Loucy (cell line): ENCODE measurements around the gene AP5B1.

Experiments
- H2AFZ ChIP-seq: fragments of 200-600 bp; sonication (generic); 2 replicates; pipeline ENCODE4 v1.6.0; 2016; ENCODE audit warnings: antibody characterized with exemption, mild to moderate bottlenecking, low read length, moderate library complexity
- H3F3A ChIP-seq: fragments of 200-600 bp; 2 replicates; pipeline ENCODE4 v1.6.0; 2016; ENCODE audit warnings: antibody characterized with exemption, low read depth, mild to moderate bottlenecking
- H3K27me3 ChIP-seq: fragments of 200-600 bp; sonication (generic); 2 replicates; pipeline ENCODE4 v1.6.1; 2014; ENCODE audit warnings: low read length, mild to moderate bottlenecking; ENCODE audit not compliant: insufficient read depth, poor library complexity, severe bottlenecking
- H3K36me3 ChIP-seq: fragments of 200-600 bp; sonication (generic); 2 replicates; pipeline ENCODE4 v1.6.1; 2016; ENCODE audit warnings: low read length; ENCODE audit not compliant: insufficient read depth
- H3K4me1 ChIP-seq: fragments of 200-600 bp; sonication (generic); 2 replicates; pipeline ENCODE4 v1.5.1; 2014; ENCODE audit warnings: low read length, mild to moderate bottlenecking; ENCODE audit not compliant: insufficient read depth, poor library complexity, severe bottlenecking
- H3K4me2 ChIP-seq: fragments of 200-600 bp; sonication (generic); 2 replicates; pipeline ENCODE4 v1.6.0; 2014; ENCODE audit warnings: antibody characterized with exemption, low read length, low read depth, mild to moderate bottlenecking; ENCODE audit not compliant: poor library complexity, severe bottlenecking
- H3K4me3 ChIP-seq: fragments of 200-600 bp; sonication (generic); 2 replicates; pipeline ENCODE4 v1.5.1; 2014; ENCODE audit warnings: low read length, mild to moderate bottlenecking, mixed read lengths; ENCODE audit not compliant: poor library complexity, severe bottlenecking
- H3K79me2 ChIP-seq: fragments of 200-600 bp; sonication (generic); 2 replicates; pipeline ENCODE4 v1.6.1; 2014; ENCODE audit warnings: low read length; ENCODE audit not compliant: insufficient read depth
- H3K9ac ChIP-seq: fragments of 200-600 bp; sonication (generic); 2 replicates; pipeline ENCODE4 v1.6.0; 2014; ENCODE audit warnings: mild to moderate bottlenecking, low read depth, low read length, moderate library complexity; ENCODE audit not compliant: poor library complexity, severe bottlenecking
- H3K9me2 ChIP-seq: fragments of 200-600 bp; sonication (generic); replicated peaks from 2 replicates; pipeline ENCODE4 v1.6.1; 2016; ENCODE audit warnings: low read depth, low read length, mixed read lengths
- H3K9me3 ChIP-seq: fragments of 200-600 bp; sonication (generic); 2 replicates; pipeline ENCODE4 v1.6.1; 2014; ENCODE audit warnings: mild to moderate bottlenecking, antibody characterized with exemption, low read length, low read depth; ENCODE audit not compliant: insufficient read depth
- H4K20me1 ChIP-seq: fragments of 200-600 bp; sonication (generic); 2 replicates; pipeline ENCODE4 v1.6.0; 2014; ENCODE audit warnings: antibody characterized with exemption, low read length, mild to moderate bottlenecking; ENCODE audit not compliant: insufficient read depth, poor library complexity, severe bottlenecking
- CTCF ChIP-seq: fragments of 200-600 bp; sonication (generic); conservative IDR thresholded peaks from 2 replicates; pipeline ENCODE4 v1.5.1; 2014; ENCODE audit warnings: mild to moderate bottlenecking, antibody characterized with exemption, low read length
- EZH2phosphoT487 ChIP-seq: fragments of 200-600 bp; IDR thresholded peaks from 2 replicates; pipeline ENCODE4 v1.6.1; 2018; ENCODE audit warnings: antibody characterized with exemption, mild to moderate bottlenecking, moderate library complexity, borderline replicate concordance

AP5B1 gene

GRCh38 chr11:65778901-65779668 is 1.7 kb downstream of the AP5B1 start:
- Histone ChIP-seq H3K4me3 (peak overlapping the region; percentile 96), H3K4me2 (peak overlapping the region; percentile 97), H3K9ac (peak overlapping the region; percentile 93), H3K4me1 (peaks cover 11% of the 10 kb centered on the region), H2AFZ (no peak overlapping the region), H4K20me1 (peaks cover 29% of the 10 kb centered on the region), H3K9me2 (no peaks in the 10 kb centered on the region), H3K79me2 (peaks cover 37% of the 10 kb centered on the region), H3F3A (no peaks in the 10 kb centered on the region), H3K9me3 (no peaks in the 10 kb centered on the region), H3K27me3 (no peaks in the 10 kb centered on the region), H3K36me3 (peaks cover 10% of the 10 kb centered on the region; the same call in 1 of the 2 replicates)
- TF ChIP-seq EZH2phosphoT487, result no peak
- TF ChIP-seq CTCF, result no peak

GRCh38 chr11:65778431-65778900 is 2.3 kb downstream of the AP5B1 start:
- H3K9me3 ChIP-seq, result no peaks in the 10 kb centered on the region
- peaks cover 37% of the 10 kb centered on the region for H3K79me2 ChIP-seq
- no peaks in the 10 kb centered on the region for H3K9me2 ChIP-seq
- peaks cover 10% of the 10 kb centered on the region; the same call in 1 of the 2 replicates for H3K36me3 ChIP-seq
- H3F3A ChIP-seq, result no peaks in the 10 kb centered on the region
- TF ChIP-seq EZH2phosphoT487 (no peak), CTCF (no peak)
- peak overlapping the region; percentile 97 for H3K4me2 ChIP-seq
- peaks cover 29% of the 10 kb centered on the region for H4K20me1 ChIP-seq
- H2AFZ ChIP-seq, result no peak overlapping the region
- no peaks in the 10 kb centered on the region for H3K27me3 ChIP-seq
- H3K9ac ChIP-seq, result peak overlapping the region; percentile 93
- peak overlapping the region; percentile 96 for H3K4me3 ChIP-seq
- H3K4me1 ChIP-seq, result peaks cover 11% of the 10 kb centered on the region

- Histone ChIP-seq H3K9ac (peak overlapping the region; percentile 18), H3F3A (no peaks in the 10 kb centered on the region), H3K27me3 (no peaks in the 10 kb centered on the region), H3K79me2 (peaks cover 37% of the 10 kb centered on the region), H4K20me1 (peaks cover 29% of the 10 kb centered on the region), H3K4me1 (peaks cover 11% of the 10 kb centered on the region), H2AFZ (no peak overlapping the region), H3K4me2 (peak overlapping the region; percentile 97), H3K9me2 (no peaks in the 10 kb centered on the region), H3K9me3 (no peaks in the 10 kb centered on the region), H3K4me3 (peak overlapping the region; percentile 29), H3K36me3 (peaks cover 10% of the 10 kb centered on the region; the same call in 1 of the 2 replicates)
- no peak for TF ChIP-seq CTCF
- no peak for TF ChIP-seq EZH2phosphoT487
Observed at GRCh38 chr11:65777821-65778361, 2.9 kb downstream of the AP5B1 start.
